ENCODE results near the gene ZYG11A. TPM values are rescaled to one million over a fixed set of nuclear protein-coding genes. Genes with fewer than 3 reads are reported as not detected.

Gene ZYG11A
- total and polyA plus RNA-seq, 11 donors, result 0.06 to 0.09 TPM; not detected in 9

- Histone ChIP-seq H3K4me3 (no peak overlapping the region), H3K4me1 (no peaks in the 10 kb centered on the region), H3K27ac (no peak overlapping the region), H3K27me3 (peaks cover 0 to 11% (median 0%) of the 10 kb centered on the region in 9 donors), H3K9me3 (no peaks in the 10 kb centered on the region), H3K36me3 (no peaks in the 10 kb centered on the region)
- TF ChIP-seq, protein P1, sequence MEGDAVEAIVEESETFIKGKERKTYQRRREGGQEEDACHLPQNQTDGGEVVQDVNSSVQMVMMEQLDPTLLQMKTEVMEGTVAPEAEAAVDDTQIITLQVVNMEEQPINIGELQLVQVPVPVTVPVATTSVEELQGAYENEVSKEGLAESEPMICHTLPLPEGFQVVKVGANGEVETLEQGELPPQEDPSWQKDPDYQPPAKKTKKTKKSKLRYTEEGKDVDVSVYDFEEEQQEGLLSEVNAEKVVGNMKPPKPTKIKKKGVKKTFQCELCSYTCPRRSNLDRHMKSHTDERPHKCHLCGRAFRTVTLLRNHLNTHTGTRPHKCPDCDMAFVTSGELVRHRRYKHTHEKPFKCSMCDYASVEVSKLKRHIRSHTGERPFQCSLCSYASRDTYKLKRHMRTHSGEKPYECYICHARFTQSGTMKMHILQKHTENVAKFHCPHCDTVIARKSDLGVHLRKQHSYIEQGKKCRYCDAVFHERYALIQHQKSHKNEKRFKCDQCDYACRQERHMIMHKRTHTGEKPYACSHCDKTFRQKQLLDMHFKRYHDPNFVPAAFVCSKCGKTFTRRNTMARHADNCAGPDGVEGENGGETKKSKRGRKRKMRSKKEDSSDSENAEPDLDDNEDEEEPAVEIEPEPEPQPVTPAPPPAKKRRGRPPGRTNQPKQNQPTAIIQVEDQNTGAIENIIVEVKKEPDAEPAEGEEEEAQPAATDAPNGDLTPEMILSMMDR (IDR thresholded peaks at IDR 0.05), result no peak
- no peak for TF ChIP-seq POLR2A (IDR thresholded peaks at IDR 0.05)
- intact Hi-C loops (cut with DNase I), result no loop called here
- 91 to 93% (median 92%) methylated on average over 4 of the region's 4 CpGs for WGBS, 4 donors
- no peak for DNase-seq
- ATAC-seq, result no peak
These were observed 8.4 kb downstream of the ZYG11A start for GRCh38 chr1:52850951-52851350.

DNA sequence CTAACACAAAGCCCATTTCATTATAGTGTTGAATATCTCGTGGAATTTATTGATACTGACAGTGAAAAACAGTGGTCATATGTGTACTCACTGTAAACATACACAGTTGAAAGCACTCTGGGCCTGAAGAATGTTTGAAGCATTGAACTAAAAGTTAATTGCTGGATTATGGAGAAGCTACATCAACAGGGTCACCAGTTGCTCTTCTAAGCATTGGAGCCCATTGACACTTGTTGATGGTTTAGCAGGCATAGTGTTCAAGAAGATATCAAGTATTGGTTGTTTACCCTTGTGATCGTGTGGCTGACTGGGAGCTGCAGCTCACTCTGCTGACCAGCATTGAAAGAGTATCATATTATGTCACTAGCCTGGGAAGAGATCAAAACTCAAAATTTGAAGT, 10.3 kb downstream of the ZYG11A start:
- intact Hi-C loops (cut with DNase I), result no loop called here
- no peak for ATAC-seq
- WGBS, 4 donors, result 64 to 78% (median 73%) methylated on average over 2 of the region's 2 CpGs

DNA sequence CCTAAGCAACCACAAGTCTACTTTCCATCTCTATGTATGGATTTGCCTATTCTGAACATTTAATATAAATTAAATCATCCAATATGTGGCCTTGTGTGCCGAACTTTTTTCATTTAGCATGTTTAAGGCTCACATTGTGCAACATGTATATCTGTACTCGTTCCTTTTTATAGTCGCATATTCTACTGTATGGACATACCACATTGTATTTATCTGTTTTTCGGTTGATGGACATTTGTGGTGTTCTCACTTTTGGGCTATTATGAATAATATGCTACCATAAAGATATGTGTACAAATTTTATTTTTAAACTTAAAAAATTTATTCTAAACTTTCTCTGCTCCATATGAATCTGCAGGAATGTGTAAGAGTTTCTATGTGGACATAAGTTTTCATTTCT, 13.0 kb downstream of the ZYG11A start:
- ATAC-seq (no peak), DNase-seq (no peak)
- no peaks in the 10 kb centered on the region for H3K9me3 ChIP-seq
- no peak overlapping the region for H3K4me3 ChIP-seq
- H3K27me3 ChIP-seq, result no peaks in the 10 kb centered on the region
- no peaks in the 10 kb centered on the region for H3K36me3 ChIP-seq
- H3K27ac ChIP-seq, result no peak overlapping the region
- no peaks in the 10 kb centered on the region for H3K4me1 ChIP-seq
- 91 to 96% (median 94%) methylated on average over 4 of the region's 4 CpGs for WGBS, 4 donors
- intact Hi-C loops (cut with DNase I), result no loop called here
- no peak for TF ChIP-seq POLR2A (IDR thresholded peaks at IDR 0.05)
- TF ChIP-seq, protein P1 (IDR thresholded peaks at IDR 0.05), result no peak

More for the DNA sequence above, 10.3 kb downstream of the ZYG11A start:
- H3K4me3 ChIP-seq, result no peak overlapping the region
- no peaks in the 10 kb centered on the region for H3K27me3 ChIP-seq
- no peak overlapping the region for H3K27ac ChIP-seq
- no peaks in the 10 kb centered on the region for H3K36me3 ChIP-seq
- no peak for DNase-seq
- H3K9me3 ChIP-seq, result no peaks in the 10 kb centered on the region
- TF ChIP-seq POLR2A (IDR thresholded peaks at IDR 0.05), result no peak
- TF ChIP-seq, protein P1 (IDR thresholded peaks at IDR 0.05), result no peak
- no peaks in the 10 kb centered on the region for H3K4me1 ChIP-seq

DNA sequence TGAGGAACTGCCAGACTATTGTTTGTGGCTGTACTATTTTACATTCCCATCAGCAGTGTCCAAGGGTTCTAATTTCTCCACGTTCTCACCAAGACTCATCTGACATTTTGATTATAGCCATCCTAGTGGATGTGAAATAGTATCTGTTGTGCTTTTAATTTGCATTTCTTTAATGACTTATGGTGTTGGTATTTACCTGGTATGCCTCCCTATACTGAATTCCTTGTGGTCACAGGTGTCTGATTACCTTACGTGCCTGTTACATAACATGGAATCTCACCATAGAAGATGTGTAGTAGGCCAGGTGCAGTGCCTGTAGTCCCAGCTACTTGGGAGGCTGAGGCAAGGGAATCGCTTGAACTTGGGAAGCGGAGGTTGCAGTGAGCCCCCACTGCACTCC, 13.5 kb downstream of the ZYG11A start:
- Histone ChIP-seq H3K9me3 (no peaks in the 10 kb centered on the region), H3K4me1 (no peaks in the 10 kb centered on the region), H3K27ac (no peak overlapping the region), H3K4me3 (no peak overlapping the region), H3K27me3 (no peaks in the 10 kb centered on the region), H3K36me3 (no peaks in the 10 kb centered on the region)
- ATAC-seq (no peak), DNase-seq (no peak)
- intact Hi-C loops (cut with DNase I), result no loop called here
- TF ChIP-seq POLR2A (IDR thresholded peaks at IDR 0.05), result no peak
- TF ChIP-seq, protein P1 (IDR thresholded peaks at IDR 0.05), result no peak
- WGBS, 4 donors, result 85 to 93% (median 91%) methylated on average over 4 of the region's 4 CpGs

Measured in heart left ventricle (tissue), 16 donors.